MM.1S (cell line): ENCODE measurements around the gene LRRC18.

Experiments used
- DNase-seq: peaks from one replicate; pipeline ENCODE4 v3.0.0-alpha.2; 2015
- H2AFZ ChIP-seq: fragments of 300-600 bp; sonication (generic); 2 replicates; pipeline ENCODE4 v1.6.0; 2016; ENCODE audit warnings: antibody characterized with exemption, low read length
- H3F3A ChIP-seq: fragments of 300-600 bp; sonication (generic); 2 replicates; pipeline ENCODE4 v1.6.1; 2016; ENCODE audit warnings: mild to moderate bottlenecking, antibody characterized with exemption, low read length, moderate library complexity, mixed read lengths; ENCODE audit not compliant: insufficient read depth
- H3K27ac ChIP-seq: fragments of 300-600 bp; sonication (generic); 2 replicates; pipeline ENCODE4 v1.5.1; 2016; ENCODE audit warnings: mild to moderate bottlenecking, low read length
- H3K27me3 ChIP-seq: fragments of 300-600 bp; sonication (generic); replicated peaks from 2 replicates; pipeline ENCODE4 v1.6.0; 2016; ENCODE audit warnings: low read length; ENCODE audit not compliant: insufficient read depth
- H3K36me3 ChIP-seq: fragments of 300-600 bp; sonication (generic); replicated peaks from 2 replicates; pipeline ENCODE4 v1.6.1; 2016; ENCODE audit warnings: mild to moderate bottlenecking, low read length, mixed read lengths; ENCODE audit not compliant: insufficient read depth
- H3K4me1 ChIP-seq: fragments of 300-600 bp; sonication (generic); 2 replicates; pipeline ENCODE4 v1.6.1; 2016; ENCODE audit warnings: low read length, mixed read lengths
- H3K4me2 ChIP-seq: fragments of 300-600 bp; sonication (generic); 2 replicates; pipeline ENCODE4 v1.6.0; 2016; ENCODE audit warnings: low read depth, low read length
- H3K4me3 ChIP-seq: fragments of 300-600 bp; sonication (generic); 2 replicates; pipeline ENCODE4 v1.5.1; 2016; ENCODE audit warnings: low read length, mixed read lengths
- H3K79me2 ChIP-seq: fragments of 300-600 bp; sonication (generic); 2 replicates; pipeline ENCODE4 v1.6.1; 2016; ENCODE audit warnings: mixed run types, low read length, mixed read lengths
- H3K9ac ChIP-seq: fragments of 300-600 bp; sonication (generic); 2 replicates; pipeline ENCODE4 v1.6.1; 2016; ENCODE audit warnings: low read length, mixed read lengths
- H3K9me2 ChIP-seq: fragments of 300-600 bp; sonication (generic); replicated peaks from 2 replicates; pipeline ENCODE4 v1.6.1; 2016; ENCODE audit warnings: mild to moderate bottlenecking, low read length, mixed read lengths; ENCODE audit not compliant: insufficient read depth
- H3K9me3 ChIP-seq: fragments of 300-600 bp; sonication (generic); replicated peaks from 2 replicates; pipeline ENCODE4 v1.6.1; 2016; ENCODE audit warnings: mild to moderate bottlenecking, low read length, mixed read lengths; ENCODE audit not compliant: insufficient read depth
- H4K20me1 ChIP-seq: fragments of 300-600 bp; sonication (generic); 2 replicates; pipeline ENCODE4 v1.6.1; 2016; ENCODE audit warnings: mild to moderate bottlenecking, low read length, moderate library complexity, mixed read lengths; ENCODE audit not compliant: insufficient read depth
- EZH2 ChIP-seq: fragments of 300-600 bp; sonication (generic); optimal IDR thresholded peaks from 2 replicates; pipeline ENCODE3; 2017; ENCODE audit warnings: low read depth, mild to moderate bottlenecking, antibody characterized with exemption, low read length, mixed read lengths
- EZH2phosphoT487 ChIP-seq: fragments of 300-600 bp; sonication (generic); IDR thresholded peaks from 2 replicates; pipeline ENCODE4 v1.6.1; 2018; ENCODE audit warnings: antibody characterized with exemption, low read length
- TF ChIP-seq, protein P1 (sequence below): fragments of 300-600 bp; sonication (generic); IDR thresholded peaks from 2 replicates; pipeline ENCODE4 v1.5.1; 2016; ENCODE audit warnings: antibody characterized with exemption, low read length, mixed read lengths

LRRC18 gene

DNA sequence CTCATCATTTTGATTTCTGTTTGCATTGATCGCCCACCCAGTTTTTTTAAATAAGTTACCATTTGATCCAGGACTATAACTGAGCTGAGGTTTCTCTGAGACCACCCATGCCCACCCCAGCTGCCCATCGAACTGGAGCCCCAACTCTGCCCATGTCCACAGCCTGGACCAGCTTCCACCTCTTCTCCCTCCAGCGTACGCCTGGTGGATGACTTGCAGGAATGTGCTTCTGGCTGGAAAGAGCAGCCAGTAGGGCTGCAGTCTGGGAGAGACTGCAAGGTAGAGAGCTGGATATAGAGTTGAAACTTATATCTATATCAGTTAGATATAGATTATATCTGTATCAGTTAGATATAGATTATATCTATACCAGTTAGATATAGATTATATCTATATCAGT is 25.8 kb upstream of the LRRC18 start:
- no peaks in the 10 kb centered on the region for H3K36me3 ChIP-seq
- no peaks in the 10 kb centered on the region for H3K4me1 ChIP-seq
- H3K27me3 ChIP-seq, result no peaks in the 10 kb centered on the region
- H3K4me2 ChIP-seq, result no peak overlapping the region
- no peak overlapping the region for H3K9ac ChIP-seq
- H3K9me2 ChIP-seq, result no peaks in the 10 kb centered on the region
- no peak for DNase-seq
- H3K27ac ChIP-seq, result no peak overlapping the region
- no peaks in the 10 kb centered on the region for H3F3A ChIP-seq
- no peaks in the 10 kb centered on the region for H3K9me3 ChIP-seq
- H4K20me1 ChIP-seq, result no peaks in the 10 kb centered on the region
- H3K79me2 ChIP-seq, result no peaks in the 10 kb centered on the region
- no peak overlapping the region for H3K4me3 ChIP-seq
- TF ChIP-seq EZH2phosphoT487 (no peak), EZH2 (no peak)
- TF ChIP-seq, protein P1, sequence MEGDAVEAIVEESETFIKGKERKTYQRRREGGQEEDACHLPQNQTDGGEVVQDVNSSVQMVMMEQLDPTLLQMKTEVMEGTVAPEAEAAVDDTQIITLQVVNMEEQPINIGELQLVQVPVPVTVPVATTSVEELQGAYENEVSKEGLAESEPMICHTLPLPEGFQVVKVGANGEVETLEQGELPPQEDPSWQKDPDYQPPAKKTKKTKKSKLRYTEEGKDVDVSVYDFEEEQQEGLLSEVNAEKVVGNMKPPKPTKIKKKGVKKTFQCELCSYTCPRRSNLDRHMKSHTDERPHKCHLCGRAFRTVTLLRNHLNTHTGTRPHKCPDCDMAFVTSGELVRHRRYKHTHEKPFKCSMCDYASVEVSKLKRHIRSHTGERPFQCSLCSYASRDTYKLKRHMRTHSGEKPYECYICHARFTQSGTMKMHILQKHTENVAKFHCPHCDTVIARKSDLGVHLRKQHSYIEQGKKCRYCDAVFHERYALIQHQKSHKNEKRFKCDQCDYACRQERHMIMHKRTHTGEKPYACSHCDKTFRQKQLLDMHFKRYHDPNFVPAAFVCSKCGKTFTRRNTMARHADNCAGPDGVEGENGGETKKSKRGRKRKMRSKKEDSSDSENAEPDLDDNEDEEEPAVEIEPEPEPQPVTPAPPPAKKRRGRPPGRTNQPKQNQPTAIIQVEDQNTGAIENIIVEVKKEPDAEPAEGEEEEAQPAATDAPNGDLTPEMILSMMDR, result no peak
- no peak overlapping the region for H2AFZ ChIP-seq

DNA sequence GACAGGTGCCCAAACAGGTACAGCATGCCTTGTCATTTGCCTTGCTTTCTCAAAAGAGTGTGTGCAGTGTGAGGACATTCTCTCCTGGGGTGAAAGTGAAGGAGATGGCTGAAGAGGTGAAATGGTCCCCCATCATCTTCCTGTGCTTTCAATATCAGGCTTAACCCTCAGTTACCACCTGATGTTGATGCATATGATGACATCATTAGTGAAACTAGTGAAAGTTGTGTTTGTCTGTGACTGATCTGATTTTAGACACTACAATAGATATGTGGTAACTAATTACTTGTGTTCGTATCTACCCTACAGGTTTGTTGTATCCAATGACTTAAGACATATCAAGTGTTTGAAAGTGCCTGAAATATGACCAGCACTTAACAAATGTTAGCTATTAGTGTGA is 24.4 kb upstream of the LRRC18 start:
- H3K9me3 ChIP-seq, result no peaks in the 10 kb centered on the region
- H4K20me1 ChIP-seq, result no peaks in the 10 kb centered on the region
- no peak overlapping the region for H3K27ac ChIP-seq
- H3K4me2 ChIP-seq, result no peak overlapping the region
- no peaks in the 10 kb centered on the region for H3K27me3 ChIP-seq
- H3K79me2 ChIP-seq, result no peaks in the 10 kb centered on the region
- DNase-seq, result no peak
- H3K9me2 ChIP-seq, result no peaks in the 10 kb centered on the region
- H3F3A ChIP-seq, result no peaks in the 10 kb centered on the region
- H2AFZ ChIP-seq, result no peak overlapping the region
- no peak overlapping the region for H3K4me3 ChIP-seq
- no peaks in the 10 kb centered on the region for H3K4me1 ChIP-seq
- TF ChIP-seq EZH2 (no peak), EZH2phosphoT487 (no peak)
- TF ChIP-seq, protein P1, result no peak
- no peak overlapping the region for H3K9ac ChIP-seq
- H3K36me3 ChIP-seq, result no peaks in the 10 kb centered on the region

DNA sequence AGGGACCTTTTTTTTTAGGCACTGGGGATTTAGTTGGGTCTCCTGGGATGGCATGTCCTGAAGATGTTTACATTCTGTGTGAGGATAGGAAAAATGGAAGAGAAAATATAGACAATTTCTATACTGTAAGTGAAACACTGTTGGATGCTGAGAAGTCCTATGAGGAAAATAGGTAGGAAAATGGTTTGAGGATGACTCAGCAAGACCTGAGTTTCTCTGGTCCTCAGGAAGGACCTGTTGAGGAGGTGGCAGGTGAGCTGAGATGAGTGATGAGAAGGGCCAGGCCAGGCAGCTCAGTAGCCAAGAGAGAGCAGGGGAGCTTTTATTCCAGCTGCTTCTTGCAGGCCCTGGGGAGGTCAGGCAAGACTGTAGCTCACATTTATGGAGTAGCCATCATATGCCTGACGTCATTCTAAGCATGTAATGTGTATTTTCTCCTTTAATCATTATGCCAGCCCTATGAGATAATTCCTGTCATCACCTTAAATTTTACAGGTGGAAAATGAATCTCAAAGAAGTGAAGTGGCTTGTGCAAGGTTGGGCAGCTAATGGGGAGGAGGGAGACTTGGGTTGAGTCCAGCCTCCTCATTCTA is 19.1 kb upstream of the LRRC18 start:
- Histone ChIP-seq H3K9me3 (no peaks in the 10 kb centered on the region), H3F3A (no peaks in the 10 kb centered on the region), H3K4me3 (no peak overlapping the region), H3K36me3 (no peaks in the 10 kb centered on the region), H2AFZ (no peak overlapping the region), H3K9ac (no peak overlapping the region), H3K27ac (no peak overlapping the region), H3K27me3 (no peaks in the 10 kb centered on the region), H3K79me2 (no peaks in the 10 kb centered on the region), H4K20me1 (no peaks in the 10 kb centered on the region), H3K4me1 (no peaks in the 10 kb centered on the region), H3K4me2 (no peak overlapping the region), H3K9me2 (no peaks in the 10 kb centered on the region)
- DNase-seq, result no peak
- TF ChIP-seq, protein P1, result no peak
- TF ChIP-seq EZH2phosphoT487 (no peak), EZH2 (no peak)
